Sigmoid colon (tissue), 4 donors: ENCODE results near the gene KRTAP4-6.

Source experiments
- EP300 ChIP-seq, 4 donors: sonication (generic); formaldehyde crosslinking; IDR thresholded peaks; one replicate each; pipeline ENCODE4 v1.6.1; 2017; ENCODE audit warnings: antibody characterized with exemption in 4 of 4
- POLR2A ChIP-seq, 2 donors: fragments of 450-650 bp; IDR thresholded peaks; one replicate each; pipeline ENCODE4 v1.6.1; 2016; ENCODE audit warnings: antibody characterized with exemption in 2 of 2, mild to moderate bottlenecking in 2 of 2, moderate library complexity in 2 of 2
- TF ChIP-seq, protein P1 (sequence below), 4 experiments: fragments of 450-650 bp in 3 of 4; fragments of 200-600 bp in 1 of 4; IDR thresholded peaks; one replicate each; pipeline ENCODE4 v1.5.1; 2016 to 2019; ENCODE audit warnings: antibody characterized with exemption in 4 of 4, mild to moderate bottlenecking in 3 of 4, moderate library complexity in 2 of 4

- TF ChIP-seq, protein P1, sequence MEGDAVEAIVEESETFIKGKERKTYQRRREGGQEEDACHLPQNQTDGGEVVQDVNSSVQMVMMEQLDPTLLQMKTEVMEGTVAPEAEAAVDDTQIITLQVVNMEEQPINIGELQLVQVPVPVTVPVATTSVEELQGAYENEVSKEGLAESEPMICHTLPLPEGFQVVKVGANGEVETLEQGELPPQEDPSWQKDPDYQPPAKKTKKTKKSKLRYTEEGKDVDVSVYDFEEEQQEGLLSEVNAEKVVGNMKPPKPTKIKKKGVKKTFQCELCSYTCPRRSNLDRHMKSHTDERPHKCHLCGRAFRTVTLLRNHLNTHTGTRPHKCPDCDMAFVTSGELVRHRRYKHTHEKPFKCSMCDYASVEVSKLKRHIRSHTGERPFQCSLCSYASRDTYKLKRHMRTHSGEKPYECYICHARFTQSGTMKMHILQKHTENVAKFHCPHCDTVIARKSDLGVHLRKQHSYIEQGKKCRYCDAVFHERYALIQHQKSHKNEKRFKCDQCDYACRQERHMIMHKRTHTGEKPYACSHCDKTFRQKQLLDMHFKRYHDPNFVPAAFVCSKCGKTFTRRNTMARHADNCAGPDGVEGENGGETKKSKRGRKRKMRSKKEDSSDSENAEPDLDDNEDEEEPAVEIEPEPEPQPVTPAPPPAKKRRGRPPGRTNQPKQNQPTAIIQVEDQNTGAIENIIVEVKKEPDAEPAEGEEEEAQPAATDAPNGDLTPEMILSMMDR (IDR thresholded peaks at IDR 0.05), result no peak
- TF ChIP-seq EP300 (IDR thresholded peaks at IDR 0.05) (no peak), POLR2A (IDR thresholded peaks at IDR 0.05) (no peak)
Observed at GRCh38 chr17:41150026-41150425, 9.7 kb upstream of the KRTAP4-6 start.
